Measurements from ENCODE around the gene PTPRM. TPM values are rescaled to one million over a fixed set of nuclear protein-coding genes. Genes with fewer than 3 reads are reported as not detected.

PTPRM gene
- polyA plus RNA-seq, 1 donor from 2014 or later, result 126 TPM

DNA sequence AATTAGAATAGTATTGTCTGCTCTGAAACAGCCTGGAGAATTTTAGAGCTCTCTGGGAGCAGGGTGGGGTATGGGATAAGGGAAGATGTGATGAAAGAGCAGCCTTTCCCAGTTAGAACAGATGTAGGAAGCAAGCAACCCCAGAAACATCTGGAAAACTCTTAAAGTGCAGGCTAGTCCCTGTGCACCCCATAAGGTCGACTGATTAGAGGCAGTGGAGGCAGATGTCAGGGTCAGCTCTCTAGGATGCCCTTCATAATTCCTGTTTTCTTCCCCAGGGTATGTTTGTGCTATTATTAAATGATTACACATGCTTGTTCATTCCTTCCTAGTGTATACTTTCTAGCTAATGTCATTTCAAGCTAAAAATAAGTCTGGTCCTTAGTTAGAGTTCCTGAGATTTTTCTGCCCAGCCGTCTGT, 41.7 kb downstream of the PTPRM start:
- Histone ChIP-seq H3K9me3 (ENCODE audit: low read length) (no peaks in the 10 kb centered on the region), H3K9ac (ENCODE audit: low read length) (no peak overlapping the region), H2AFZ (ENCODE audit: low read depth, low read length) (no peak overlapping the region), H3K9me2 (ENCODE audit: insufficient read depth, low read length) (no peaks in the 10 kb centered on the region), H4K20me1 (ENCODE audit: insufficient read depth) (no peaks in the 10 kb centered on the region), H3K4me3 (ENCODE audit: low read length) (no peak overlapping the region), H3F3A (ENCODE audit: insufficient read depth, low read length, poor library complexity, severe bottlenecking) (no peaks in the 10 kb centered on the region), H3K27ac (ENCODE audit: low read length) (no peak overlapping the region), H3K36me3 (ENCODE audit: insufficient read depth, low read length) (no peaks in the 10 kb centered on the region), H3K27me3 (ENCODE audit: insufficient read depth, low read depth, low read length) (no peaks in the 10 kb centered on the region), H3K4me2 (ENCODE audit: low read length) (no peak overlapping the region), H3K79me2 (replicated peaks; ENCODE audit: insufficient read depth, low read length) (no peaks in the 10 kb centered on the region)
- no peak for TF ChIP-seq SMC3 (conservative IDR thresholded peaks at IDR 0.05; ENCODE audit: poor library complexity)
- no peak for TF ChIP-seq RAD21 (conservative IDR thresholded peaks at IDR 0.05)
- no peak for TF ChIP-seq EP300 (conservative IDR thresholded peaks at IDR 0.05; ENCODE audit: poor library complexity, severe bottlenecking)
- TF ChIP-seq MXI1 (conservative IDR thresholded peaks at IDR 0.05; ENCODE audit: poor library complexity, severe bottlenecking), result no peak
- TF ChIP-seq EZH2 (IDR thresholded peaks at IDR 0.05; ENCODE audit: borderline replicate concordance, insufficient read depth, low read length, poor library complexity, severe bottlenecking), result no peak
- no peak for TF ChIP-seq POLR2AphosphoS5 (IDR thresholded peaks at IDR 0.05)
- TF ChIP-seq TAF1 (IDR thresholded peaks at IDR 0.05; ENCODE audit: low read depth), result no peak
- TF ChIP-seq, protein P1, sequence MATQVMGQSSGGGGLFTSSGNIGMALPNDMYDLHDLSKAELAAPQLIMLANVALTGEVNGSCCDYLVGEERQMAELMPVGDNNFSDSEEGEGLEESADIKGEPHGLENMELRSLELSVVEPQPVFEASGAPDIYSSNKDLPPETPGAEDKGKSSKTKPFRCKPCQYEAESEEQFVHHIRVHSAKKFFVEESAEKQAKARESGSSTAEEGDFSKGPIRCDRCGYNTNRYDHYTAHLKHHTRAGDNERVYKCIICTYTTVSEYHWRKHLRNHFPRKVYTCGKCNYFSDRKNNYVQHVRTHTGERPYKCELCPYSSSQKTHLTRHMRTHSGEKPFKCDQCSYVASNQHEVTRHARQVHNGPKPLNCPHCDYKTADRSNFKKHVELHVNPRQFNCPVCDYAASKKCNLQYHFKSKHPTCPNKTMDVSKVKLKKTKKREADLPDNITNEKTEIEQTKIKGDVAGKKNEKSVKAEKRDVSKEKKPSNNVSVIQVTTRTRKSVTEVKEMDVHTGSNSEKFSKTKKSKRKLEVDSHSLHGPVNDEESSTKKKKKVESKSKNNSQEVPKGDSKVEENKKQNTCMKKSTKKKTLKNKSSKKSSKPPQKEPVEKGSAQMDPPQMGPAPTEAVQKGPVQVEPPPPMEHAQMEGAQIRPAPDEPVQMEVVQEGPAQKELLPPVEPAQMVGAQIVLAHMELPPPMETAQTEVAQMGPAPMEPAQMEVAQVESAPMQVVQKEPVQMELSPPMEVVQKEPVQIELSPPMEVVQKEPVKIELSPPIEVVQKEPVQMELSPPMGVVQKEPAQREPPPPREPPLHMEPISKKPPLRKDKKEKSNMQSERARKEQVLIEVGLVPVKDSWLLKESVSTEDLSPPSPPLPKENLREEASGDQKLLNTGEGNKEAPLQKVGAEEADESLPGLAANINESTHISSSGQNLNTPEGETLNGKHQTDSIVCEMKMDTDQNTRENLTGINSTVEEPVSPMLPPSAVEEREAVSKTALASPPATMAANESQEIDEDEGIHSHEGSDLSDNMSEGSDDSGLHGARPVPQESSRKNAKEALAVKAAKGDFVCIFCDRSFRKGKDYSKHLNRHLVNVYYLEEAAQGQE (IDR thresholded peaks at IDR 0.05; ENCODE audit: borderline replicate concordance), result no peak
- TF ChIP-seq, protein P2, sequence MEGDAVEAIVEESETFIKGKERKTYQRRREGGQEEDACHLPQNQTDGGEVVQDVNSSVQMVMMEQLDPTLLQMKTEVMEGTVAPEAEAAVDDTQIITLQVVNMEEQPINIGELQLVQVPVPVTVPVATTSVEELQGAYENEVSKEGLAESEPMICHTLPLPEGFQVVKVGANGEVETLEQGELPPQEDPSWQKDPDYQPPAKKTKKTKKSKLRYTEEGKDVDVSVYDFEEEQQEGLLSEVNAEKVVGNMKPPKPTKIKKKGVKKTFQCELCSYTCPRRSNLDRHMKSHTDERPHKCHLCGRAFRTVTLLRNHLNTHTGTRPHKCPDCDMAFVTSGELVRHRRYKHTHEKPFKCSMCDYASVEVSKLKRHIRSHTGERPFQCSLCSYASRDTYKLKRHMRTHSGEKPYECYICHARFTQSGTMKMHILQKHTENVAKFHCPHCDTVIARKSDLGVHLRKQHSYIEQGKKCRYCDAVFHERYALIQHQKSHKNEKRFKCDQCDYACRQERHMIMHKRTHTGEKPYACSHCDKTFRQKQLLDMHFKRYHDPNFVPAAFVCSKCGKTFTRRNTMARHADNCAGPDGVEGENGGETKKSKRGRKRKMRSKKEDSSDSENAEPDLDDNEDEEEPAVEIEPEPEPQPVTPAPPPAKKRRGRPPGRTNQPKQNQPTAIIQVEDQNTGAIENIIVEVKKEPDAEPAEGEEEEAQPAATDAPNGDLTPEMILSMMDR (IDR thresholded peaks at IDR 0.05; ENCODE audit: poor library complexity, severe bottlenecking), result no peak

DNA sequence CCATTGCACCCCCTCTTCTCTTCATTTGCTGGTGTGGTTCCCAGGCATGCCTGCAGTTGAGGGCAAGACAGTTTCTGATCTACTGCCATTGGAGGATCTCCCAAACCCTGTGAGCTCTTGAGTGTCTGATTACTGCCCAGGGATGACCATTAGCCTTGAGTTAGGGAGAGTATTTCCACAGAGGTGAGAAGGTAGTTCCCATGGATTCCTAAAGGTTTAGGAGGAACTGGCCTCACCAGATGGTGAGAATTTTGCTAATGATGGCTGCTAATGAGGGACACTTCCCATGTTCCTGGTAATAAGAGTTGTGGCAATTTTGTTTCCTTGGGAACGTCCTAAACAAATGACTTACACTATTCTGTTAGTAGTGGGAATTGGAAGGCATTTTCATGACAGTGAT, 42.5 kb downstream of the PTPRM start:
- Histone ChIP-seq H4K20me1 (ENCODE audit: insufficient read depth) (no peaks in the 10 kb centered on the region), H3K9me3 (ENCODE audit: low read length) (no peaks in the 10 kb centered on the region), H3K4me2 (ENCODE audit: low read length) (no peak overlapping the region), H3F3A (ENCODE audit: insufficient read depth, low read length, poor library complexity, severe bottlenecking) (no peaks in the 10 kb centered on the region), H3K27me3 (ENCODE audit: insufficient read depth, low read depth, low read length) (no peaks in the 10 kb centered on the region), H3K9me2 (ENCODE audit: insufficient read depth, low read length) (no peaks in the 10 kb centered on the region), H3K9ac (ENCODE audit: low read length) (no peak overlapping the region), H3K79me2 (replicated peaks; ENCODE audit: insufficient read depth, low read length) (no peaks in the 10 kb centered on the region), H2AFZ (ENCODE audit: low read depth, low read length) (no peak overlapping the region), H3K4me3 (ENCODE audit: low read length) (no peak overlapping the region), H3K36me3 (ENCODE audit: insufficient read depth, low read length) (no peaks in the 10 kb centered on the region), H3K27ac (ENCODE audit: low read length) (no peak overlapping the region)
- TF ChIP-seq EZH2 (IDR thresholded peaks at IDR 0.05; ENCODE audit: borderline replicate concordance, insufficient read depth, low read length, poor library complexity, severe bottlenecking), result no peak
- no peak for TF ChIP-seq TAF1 (IDR thresholded peaks at IDR 0.05; ENCODE audit: low read depth)
- TF ChIP-seq, protein P2 (IDR thresholded peaks at IDR 0.05; ENCODE audit: poor library complexity, severe bottlenecking), result no peak
- no peak for TF ChIP-seq EP300 (conservative IDR thresholded peaks at IDR 0.05; ENCODE audit: poor library complexity, severe bottlenecking)
- TF ChIP-seq, protein P1 (IDR thresholded peaks at IDR 0.05; ENCODE audit: borderline replicate concordance), result no peak
- no peak for TF ChIP-seq POLR2AphosphoS5 (IDR thresholded peaks at IDR 0.05)
- no peak for TF ChIP-seq MXI1 (conservative IDR thresholded peaks at IDR 0.05; ENCODE audit: poor library complexity, severe bottlenecking)
- TF ChIP-seq SMC3 (conservative IDR thresholded peaks at IDR 0.05; ENCODE audit: poor library complexity), result no peak
- TF ChIP-seq RAD21 (conservative IDR thresholded peaks at IDR 0.05), result no peak
